PFSK-1 (cell line): ENCODE data around the gene SLC29A1.

ENCODE experiments used
- POLR2AphosphoS5 ChIP-seq: IDR thresholded peaks from 2 replicates; pipeline ENCODE4 v1.6.1; 2012; ENCODE audit warnings: low read depth, mild to moderate bottlenecking, control low read depth, low read length, moderate library complexity
- SIN3A ChIP-seq: IDR thresholded peaks from 2 replicates; pipeline ENCODE4 v1.6.1; 2012; ENCODE audit warnings: mild to moderate bottlenecking, low read length, moderate library complexity, borderline replicate concordance; ENCODE audit not compliant: insufficient read depth
- TAF1 ChIP-seq: IDR thresholded peaks from 2 replicates; pipeline ENCODE4 v1.6.1; 2012; ENCODE audit warnings: low read length, control low read depth, borderline replicate concordance; ENCODE audit not compliant: insufficient read depth

- no peak for TF ChIP-seq SIN3A
- TF ChIP-seq POLR2AphosphoS5: no peak
- no peak for TF ChIP-seq TAF1
Measured at GRCh38 chr6:44278774-44279697, 55.6 kb downstream of the SLC29A1 start.
